Esophagus squamous epithelium (tissue), 5 donors: Measurements from ENCODE around the gene CNOT9. TPM values are rescaled to one million over a fixed set of nuclear protein-coding genes. Genes with fewer than 3 reads are reported as not detected.

Source experiments
- DNase-seq: peaks from one replicate; lab custom pipeline; 2025; lab: John Stamatoyannopoulos, UW
- H3K27ac ChIP-seq, 4 donors: fragments of 200-600 bp; sonication (generic); one replicate each; pipeline ENCODE4 v1.5.1; 2016 to 2019; ENCODE audit warnings: mild to moderate bottlenecking in 1 of 4
- H3K27me3 ChIP-seq, 4 donors: fragments of 200-600 bp; sonication (generic); 1 replicate in 3 of 4; 2 replicates in 1 of 4; pipeline versions ENCODE4 v1.5.1 to v1.6.0; 2017 to 2021; ENCODE audit warnings: antibody characterized with exemption in 1 of 4
- H3K36me3 ChIP-seq, 3 donors: fragments of 200-600 bp; sonication (generic); one replicate each; pipeline ENCODE4 v1.5.1; 2016 to 2019
- H3K4me1 ChIP-seq, 3 donors: fragments of 200-600 bp; sonication (generic); one replicate each; pipeline ENCODE4 v1.5.1; 2017 to 2019
- H3K4me3 ChIP-seq, 4 donors: fragments of 200-600 bp; sonication (generic); 1 replicate in 3 of 4; 2 replicates in 1 of 4; pipeline ENCODE4 v1.5.1; 2016 to 2019; ENCODE audit warnings: mild to moderate bottlenecking in 2 of 4, moderate library complexity in 1 of 4
- H3K9me3 ChIP-seq, 3 donors: fragments of 200-600 bp; sonication (generic); one replicate each; pipeline ENCODE4 v1.5.1; 2016 to 2019
- POLR2A ChIP-seq, 4 donors: fragments of 450-650 bp; IDR thresholded peaks; one replicate each; pipeline ENCODE4 v1.6.1; 2017; ENCODE audit warnings: antibody characterized with exemption in 4 of 4, mild to moderate bottlenecking in 4 of 4, moderate library complexity in 3 of 4
- WGBS, 2 donors: methylation state at CpG; one replicate each; pipeline ENCODE4 v1.1.5; 2018; 5-methylcytosine and 5-hydroxymethylcytosine counted together
- intact Hi-C: fragments of 100-400 bp; cut with DNase I; formaldehyde crosslinking; loops from one replicate; pipeline ENCODE4 v1.15.0; 2022
- total RNA-seq, 4 donors: library from RNA; depleted of rRNA; stranded (reverse); fragments of >200 nt; gene quantifications; one replicate each; pipeline ENCODE4 v1.1.0, GENCODE V29; 2016
- TF ChIP-seq, protein P1 (sequence below), 6 experiments: fragments of 450-650 bp in 4 of 6; fragments of 200-600 bp in 2 of 6; sonication (generic) in 2 of 6; IDR thresholded peaks; one replicate each; pipeline ENCODE4 v1.5.1; 2016 to 2019; ENCODE audit warnings: antibody characterized with exemption in 6 of 6, mild to moderate bottlenecking in 4 of 6, moderate library complexity in 4 of 6
- donor health status: DM: yes; HTN: yes; CAD: no.

The CNOT9 gene
- total RNA-seq, 4 donors from 2014 or later, result 30.4 to 58.3 (median 40.0) TPM

DNA sequence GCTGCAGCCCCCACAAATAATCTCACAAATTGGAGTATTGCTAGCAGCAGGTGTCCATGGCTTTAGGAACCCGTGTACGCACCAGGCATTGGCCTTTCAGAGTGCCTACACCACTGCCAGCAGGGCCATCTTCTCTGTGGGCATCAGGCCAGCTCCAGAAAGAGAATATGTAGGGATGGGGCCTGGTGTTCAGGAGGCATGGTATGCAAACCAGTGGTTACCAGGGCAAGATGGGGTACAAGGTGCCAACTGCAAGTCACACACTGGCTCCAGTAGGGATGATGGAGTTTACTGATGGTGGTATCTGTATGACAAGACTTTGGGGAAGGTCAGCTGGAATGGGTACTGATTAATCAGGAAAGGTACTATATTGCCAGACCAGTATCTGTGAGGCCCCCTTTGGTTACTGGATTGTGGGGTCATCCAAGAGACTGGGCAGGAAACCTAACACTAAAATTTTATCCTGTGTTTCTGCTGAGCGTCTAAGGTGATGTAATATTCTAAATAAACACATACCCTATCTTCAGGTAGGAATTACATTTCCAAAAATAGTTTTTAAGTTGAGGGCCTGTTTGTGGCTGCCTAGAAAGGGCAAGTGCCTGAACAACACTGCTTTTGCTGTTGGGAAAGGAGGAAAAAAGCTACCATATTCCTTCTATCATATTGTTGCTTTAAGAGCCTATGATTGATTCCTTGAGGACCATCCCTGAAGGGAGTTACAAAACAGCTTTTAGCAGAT, 9.0 kb downstream of the CNOT9 start:
- Histone ChIP-seq H3K4me1 (peaks cover 0 to 22% (median 0%) of the 10 kb centered on the region in 3 donors), H3K27ac (no peak overlapping the region), H3K36me3 (peaks cover under 1 to 75% (median 1%) of the 10 kb centered on the region in 3 donors), H3K4me3 (no peak overlapping the region), H3K9me3 (no peaks in the 10 kb centered on the region), H3K27me3 (no peaks in the 10 kb centered on the region)
- 89 to 92% methylated on average over 1 to 3 of the region's 3 CpGs for WGBS, 2 donors
- TF ChIP-seq, protein P1, sequence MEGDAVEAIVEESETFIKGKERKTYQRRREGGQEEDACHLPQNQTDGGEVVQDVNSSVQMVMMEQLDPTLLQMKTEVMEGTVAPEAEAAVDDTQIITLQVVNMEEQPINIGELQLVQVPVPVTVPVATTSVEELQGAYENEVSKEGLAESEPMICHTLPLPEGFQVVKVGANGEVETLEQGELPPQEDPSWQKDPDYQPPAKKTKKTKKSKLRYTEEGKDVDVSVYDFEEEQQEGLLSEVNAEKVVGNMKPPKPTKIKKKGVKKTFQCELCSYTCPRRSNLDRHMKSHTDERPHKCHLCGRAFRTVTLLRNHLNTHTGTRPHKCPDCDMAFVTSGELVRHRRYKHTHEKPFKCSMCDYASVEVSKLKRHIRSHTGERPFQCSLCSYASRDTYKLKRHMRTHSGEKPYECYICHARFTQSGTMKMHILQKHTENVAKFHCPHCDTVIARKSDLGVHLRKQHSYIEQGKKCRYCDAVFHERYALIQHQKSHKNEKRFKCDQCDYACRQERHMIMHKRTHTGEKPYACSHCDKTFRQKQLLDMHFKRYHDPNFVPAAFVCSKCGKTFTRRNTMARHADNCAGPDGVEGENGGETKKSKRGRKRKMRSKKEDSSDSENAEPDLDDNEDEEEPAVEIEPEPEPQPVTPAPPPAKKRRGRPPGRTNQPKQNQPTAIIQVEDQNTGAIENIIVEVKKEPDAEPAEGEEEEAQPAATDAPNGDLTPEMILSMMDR (IDR thresholded peaks at IDR 0.05), result no peak
- no peak for TF ChIP-seq POLR2A (IDR thresholded peaks at IDR 0.05)
- DNase-seq, result no peak
- intact Hi-C loops, result no loop called here

DNA sequence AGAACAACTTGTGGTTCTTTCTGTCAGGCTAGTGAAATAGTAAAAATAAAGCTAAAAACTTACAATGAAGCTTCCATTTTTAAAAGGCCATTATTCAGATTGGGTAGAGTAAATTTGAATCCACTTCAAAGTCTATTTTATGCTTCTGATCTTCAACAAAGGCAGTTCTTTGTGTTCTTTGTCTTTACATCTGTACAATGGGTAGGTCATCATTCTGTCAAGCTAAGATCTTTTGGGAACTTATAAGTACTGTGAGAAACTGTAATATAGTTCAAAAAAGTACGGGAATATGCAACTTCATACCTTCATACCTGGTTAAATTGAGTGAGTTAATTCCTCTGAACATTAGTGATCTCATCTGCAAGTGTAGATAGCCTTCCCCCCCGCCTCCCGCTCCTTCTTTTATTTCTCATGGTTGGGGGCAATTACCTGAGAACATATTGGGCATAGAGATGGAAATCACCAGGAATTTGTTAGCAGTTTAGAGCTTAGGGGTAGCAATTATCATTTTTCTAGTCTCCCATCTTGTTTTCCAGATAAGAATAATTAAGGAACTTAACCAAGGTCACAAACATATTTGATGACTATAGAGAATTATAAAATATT, 9.7 kb downstream of the CNOT9 start:
- Histone ChIP-seq H3K4me3 (no peak overlapping the region), H3K27me3 (no peaks in the 10 kb centered on the region), H3K9me3 (no peaks in the 10 kb centered on the region), H3K36me3 (peaks cover 0 to 77% (median 4%) of the 10 kb centered on the region in 3 donors), H3K27ac (no peak overlapping the region), H3K4me1 (peaks cover 0 to 20% (median 0%) of the 10 kb centered on the region in 3 donors)
- no peak for DNase-seq
- no peak for TF ChIP-seq POLR2A (IDR thresholded peaks at IDR 0.05)
- TF ChIP-seq, protein P1 (IDR thresholded peaks at IDR 0.05), result no peak
- 97 to 98% methylated on average over 3 of the region's 3 CpGs for WGBS, 2 donors
- intact Hi-C loops, result no loop called here

DNA sequence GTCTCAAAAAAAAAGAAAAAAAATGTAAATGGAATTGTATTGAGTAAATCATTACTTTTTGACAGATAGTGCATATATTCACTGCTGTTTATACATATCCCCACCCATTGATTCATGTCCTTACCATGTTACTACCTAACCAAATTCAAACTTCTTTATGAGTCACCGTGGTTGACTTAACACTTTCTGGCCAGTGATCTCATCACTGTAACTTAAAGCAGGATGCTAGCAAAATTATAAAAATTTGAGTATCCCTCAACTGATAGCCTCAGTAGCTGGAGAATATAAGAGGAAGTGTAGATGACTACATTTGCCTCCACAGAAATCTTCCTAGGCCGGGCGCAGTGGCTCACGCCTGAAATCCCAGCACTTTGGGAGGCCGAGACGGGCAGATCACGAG, 13.4 kb downstream of the CNOT9 start:
- TF ChIP-seq, protein P1 (IDR thresholded peaks at IDR 0.05), result no peak
- no peak for TF ChIP-seq POLR2A (IDR thresholded peaks at IDR 0.05)
- Histone ChIP-seq H3K4me1 (peaks cover 0 to 20% (median 0%) of the 10 kb centered on the region in 3 donors), H3K27ac (no peak overlapping the region), H3K27me3 (no peaks in the 10 kb centered on the region), H3K4me3 (no peak overlapping the region), H3K9me3 (no peaks in the 10 kb centered on the region), H3K36me3 (peaks cover 0 to 84% (median 24%) of the 10 kb centered on the region in 3 donors)
- DNase-seq, result no peak
- intact Hi-C loops, result no loop called here
- 87 to 88% methylated on average over 7 of the region's 7 CpGs for WGBS, 2 donors

DNA sequence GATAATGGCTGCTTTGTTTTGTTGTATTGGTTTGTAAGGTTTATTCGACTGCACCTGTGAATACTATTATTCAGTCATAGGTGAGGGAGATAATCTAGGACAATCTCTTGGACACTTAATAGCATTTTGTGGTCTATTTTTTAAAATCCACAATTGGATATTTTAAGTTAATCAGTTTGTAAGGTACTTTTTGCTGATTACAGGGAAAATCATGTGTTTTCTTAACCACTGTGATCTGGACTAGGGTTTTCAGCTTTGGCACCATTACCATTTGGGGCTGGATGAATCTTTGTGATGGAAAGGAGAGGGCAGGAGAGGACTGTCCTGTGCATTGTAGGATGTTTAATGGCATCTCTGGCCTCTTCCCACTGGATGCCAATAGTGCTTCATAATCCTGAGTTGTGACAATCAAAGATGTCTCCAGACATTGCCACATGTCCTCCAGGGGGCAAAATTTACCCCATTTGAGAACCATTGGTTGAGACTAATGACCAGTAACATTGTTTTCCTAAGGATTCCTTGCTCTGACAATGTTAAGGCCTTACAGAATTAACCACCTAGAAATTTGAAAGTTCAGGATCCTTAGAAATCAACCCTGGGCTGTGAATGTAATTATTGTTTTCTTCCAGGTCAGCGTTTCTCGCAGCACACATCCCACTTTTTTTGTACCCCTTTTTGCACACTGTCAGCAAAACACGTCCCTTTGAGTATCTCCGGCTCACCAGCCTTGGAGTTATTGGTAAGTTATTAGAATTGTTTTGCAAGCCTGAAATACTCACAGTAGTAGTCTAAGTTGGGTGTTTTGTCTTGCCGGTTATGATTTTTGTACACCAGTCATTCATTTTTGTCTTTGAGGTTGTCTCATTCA, 15.6 kb downstream of the CNOT9 start:
- WGBS, 2 donors, result 89 to 94% methylated on average over 6 of the region's 6 CpGs
- Histone ChIP-seq H3K27me3 (no peaks in the 10 kb centered on the region), H3K4me1 (peaks cover 0 to 4% (median 0%) of the 10 kb centered on the region in 3 donors), H3K4me3 (no peak overlapping the region), H3K9me3 (no peaks in the 10 kb centered on the region), H3K27ac (no peak overlapping the region), H3K36me3 (peaks cover 0 to 97% (median 27%) of the 10 kb centered on the region in 3 donors)
- TF ChIP-seq, protein P1 (IDR thresholded peaks at IDR 0.05), result no peak
- no peak for TF ChIP-seq POLR2A (IDR thresholded peaks at IDR 0.05)
- no peak for DNase-seq
- intact Hi-C loops, result no loop called here
